ENCODE results near the gene PXDN. TPM values are rescaled to one million over a fixed set of nuclear protein-coding genes. Genes with fewer than 3 reads are reported as not detected.
"Not testable (repeated sequence)": the region's sequence is repeated elsewhere in the genome, so short reads cannot be mapped to it uniquely, and the experiment has no call there.

The PXDN gene
- total and polyA plus RNA-seq, 2 of the 4 experiments (the other 2 are of a cell fraction), result 153 to 332 TPM

GRCh38 chr2:1780693-1781092, 36.4 kb upstream of the PXDN start:
- no peaks in the 10 kb centered on the region for H3K79me1 ChIP-seq (ENCODE audit: low read depth in 1 of 2, low read length in 2 of 2)
- no peak overlapping the region for H2BK20ac ChIP-seq (ENCODE audit: low read depth, low read length)
- no peaks in the 10 kb centered on the region for H3K36me3 ChIP-seq (ENCODE audit: control insufficient read depth, insufficient read depth, low read length)
- POLR2A ChIA-PET (ENCODE audit: unreplicated experiment), result no interaction called here
- no peak overlapping the region for H2BK15ac ChIP-seq (ENCODE audit: low read depth, low read length)
- no peaks in the 10 kb centered on the region for H3K9me1 ChIP-seq (ENCODE audit: insufficient read depth, low read length)
- peak overlapping the region; percentile 46 for H2AK9ac ChIP-seq (replicated peaks; ENCODE audit: low read depth, low read length, poor library complexity)
- no peak overlapping the region for H4K8ac ChIP-seq (ENCODE audit: low read depth in 2 of 2, low read length in 2 of 2)
- no peaks in the 10 kb centered on the region; the same call in none of the 2 replicates for H3K27me3 ChIP-seq (ENCODE audit: control insufficient read depth, insufficient read depth, low read length)
- H3K56ac ChIP-seq (ENCODE audit: extremely low read depth, insufficient read depth, low read length), result no peak overlapping the region
- dilution Hi-C loops (cut with HindIII; ENCODE audit: low sequenced_read_pairs, unreplicated experiment), result no loop called here
- CTCF ChIA-PET, result interaction anchor here (1.5 kb wide), 1 partner anchor 9 kb away, joined by 7 read pairs; no protein-coding TSS in a partner anchor
- H3K9me3 ChIP-seq (ENCODE audit: control insufficient read depth, insufficient read depth, low read length), result no peaks in the 10 kb centered on the region
- H3K14ac ChIP-seq (replicated peaks; ENCODE audit: low read depth, low read length), result no peak overlapping the region; the same call in 1 of the 2 replicates
- ATAC-seq (ENCODE audit: low read depth), result no peak
- H3K27ac ChIP-seq (ENCODE audit: insufficient read depth, low read length), result no peak overlapping the region
- TF ChIP-seq MXI1 (IDR thresholded peaks at IDR 0.05; ENCODE audit: borderline replicate concordance, low read depth, low read length) (no peak), USF2 (IDR thresholded peaks at IDR 0.05; ENCODE audit: low read depth, low read length) (no peak), MAFK (IDR thresholded peaks at IDR 0.05; ENCODE audit: low read depth, low read length) (no peak), NFE2L2 (IDR thresholded peaks at IDR 0.05; ENCODE audit: low read depth, low read length) (no peak), RAD21 (IDR thresholded peaks at IDR 0.05; ENCODE audit: low read length) (no peak), FOS (IDR thresholded peaks at IDR 0.05; ENCODE audit: low read depth, low read length) (no peak), RCOR1 (IDR thresholded peaks at IDR 0.05; ENCODE audit: insufficient replicate concordance, low read length) (no peak)
- TF ChIP-seq, protein P1, sequence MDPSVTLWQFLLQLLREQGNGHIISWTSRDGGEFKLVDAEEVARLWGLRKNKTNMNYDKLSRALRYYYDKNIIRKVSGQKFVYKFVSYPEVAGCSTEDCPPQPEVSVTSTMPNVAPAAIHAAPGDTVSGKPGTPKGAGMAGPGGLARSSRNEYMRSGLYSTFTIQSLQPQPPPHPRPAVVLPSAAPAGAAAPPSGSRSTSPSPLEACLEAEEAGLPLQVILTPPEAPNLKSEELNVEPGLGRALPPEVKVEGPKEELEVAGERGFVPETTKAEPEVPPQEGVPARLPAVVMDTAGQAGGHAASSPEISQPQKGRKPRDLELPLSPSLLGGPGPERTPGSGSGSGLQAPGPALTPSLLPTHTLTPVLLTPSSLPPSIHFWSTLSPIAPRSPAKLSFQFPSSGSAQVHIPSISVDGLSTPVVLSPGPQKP (IDR thresholded peaks at IDR 0.05; ENCODE audit: borderline replicate concordance, low read depth, low read length), result no peak
- BruUV-seq (replicated peaks), result no TSS peak
- no peaks in the 10 kb centered on the region for H3K4me1 ChIP-seq (ENCODE audit: control insufficient read depth, insufficient read depth, low read length)
- DNase-seq, result no peak
- H4K5ac ChIP-seq (ENCODE audit: low read depth, low read length), result no peak overlapping the region
- no peak overlapping the region for H2BK5ac ChIP-seq (ENCODE audit: low read depth, low read length, poor library complexity, severe bottlenecking)
- no peak overlapping the region; the same call in 1 of the 2 replicates for H3K4ac ChIP-seq (ENCODE audit: low read depth, low read length)
- intact Hi-C loops (cut with micrococcal nuclease), result no loop called here
- no peak overlapping the region for H3K18ac ChIP-seq (ENCODE audit: low read depth, low read length)
- no peak overlapping the region for H3K9ac ChIP-seq (ENCODE audit: low read depth, low read length)
- H3K23ac ChIP-seq (ENCODE audit: low read depth, low read length), result no peak overlapping the region
- no peak overlapping the region for H2AFZ ChIP-seq (replicated peaks; ENCODE audit: low read length, poor library complexity)
- WGBS, 2 experiments (ENCODE audit: extremely low coverage in 2 of 2, insufficient read length in 1 of 2), result no CpG with 5 or more reads among the region's 2 CpGs
- 0 out of 2 replicates have a peak overlapping the region, but pooled peaks have one; percentile 3 for H2BK120ac ChIP-seq (ENCODE audit: low read depth, low read length)
- H3K4me2 ChIP-seq (ENCODE audit: low read depth, low read length), result no peak overlapping the region
- H4K91ac ChIP-seq (ENCODE audit: insufficient read depth, low read depth, low read length), result no peak overlapping the region
- no peak overlapping the region for H2AK5ac ChIP-seq (ENCODE audit: low read depth, low read length)
- in situ Hi-C loops (cut with MboI; ENCODE audit: low sequenced_read_pairs), result no loop called here
- H3K4me3 ChIP-seq (ENCODE audit: insufficient read depth, low read depth, low read length), result no peak overlapping the region
- H4K20me1 ChIP-seq (ENCODE audit: insufficient read depth, low read length), result no peaks in the 10 kb centered on the region

DNA sequence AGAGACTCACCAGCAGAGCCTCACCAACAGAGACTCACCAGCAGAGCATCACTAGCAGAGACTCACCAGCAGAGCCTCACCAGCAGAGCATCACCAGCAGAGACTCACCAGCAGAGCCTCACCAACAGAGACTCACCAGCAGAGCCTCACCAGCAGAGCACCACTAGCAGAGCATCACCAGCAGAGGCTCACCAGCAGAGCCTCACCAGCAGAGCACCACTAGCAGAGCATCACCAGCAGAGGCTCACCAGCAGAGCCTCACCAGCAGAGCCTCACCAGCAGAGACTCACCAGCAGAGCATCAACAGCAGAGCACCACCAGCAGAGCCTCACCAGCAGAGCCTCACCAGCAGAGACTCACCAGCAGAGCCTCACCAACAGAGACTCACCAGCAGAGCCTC, 35.7 kb upstream of the PXDN start:
- ATAC-seq (ENCODE audit: low read depth); H3K18ac ChIP-seq (ENCODE audit: low read depth, low read length); H3K23ac ChIP-seq (ENCODE audit: low read depth, low read length); H3K9me1 ChIP-seq (ENCODE audit: insufficient read depth, low read length); H2AFZ ChIP-seq (replicated peaks; ENCODE audit: low read length, poor library complexity); intact Hi-C loops (cut with micrococcal nuclease); H3K79me1 ChIP-seq (ENCODE audit: low read depth in 1 of 2, low read length in 2 of 2); BruUV-seq (replicated peaks); H2BK20ac ChIP-seq (ENCODE audit: low read depth, low read length); CTCF ChIA-PET; H3K9ac ChIP-seq (ENCODE audit: low read depth, low read length); H2BK5ac ChIP-seq (ENCODE audit: low read depth, low read length, poor library complexity, severe bottlenecking); H3K9me3 ChIP-seq (ENCODE audit: control insufficient read depth, insufficient read depth, low read length); in situ Hi-C loops (cut with MboI; ENCODE audit: low sequenced_read_pairs); dilution Hi-C loops (cut with HindIII; ENCODE audit: low sequenced_read_pairs, unreplicated experiment); H2BK120ac ChIP-seq (ENCODE audit: low read depth, low read length); H4K20me1 ChIP-seq (ENCODE audit: insufficient read depth, low read length); H2AK5ac ChIP-seq (ENCODE audit: low read depth, low read length); H3K27ac ChIP-seq (ENCODE audit: insufficient read depth, low read length); H3K4ac ChIP-seq (ENCODE audit: low read depth, low read length); H3K36me3 ChIP-seq (ENCODE audit: control insufficient read depth, insufficient read depth, low read length); H3K27me3 ChIP-seq (ENCODE audit: control insufficient read depth, insufficient read depth, low read length); H4K8ac ChIP-seq (ENCODE audit: low read depth in 2 of 2, low read length in 2 of 2); H2BK15ac ChIP-seq (ENCODE audit: low read depth, low read length); H3K4me1 ChIP-seq (ENCODE audit: control insufficient read depth, insufficient read depth, low read length); H3K4me3 ChIP-seq (ENCODE audit: insufficient read depth, low read depth, low read length); H3K4me2 ChIP-seq (ENCODE audit: low read depth, low read length); DNase-seq; H4K5ac ChIP-seq (ENCODE audit: low read depth, low read length); H3K56ac ChIP-seq (ENCODE audit: extremely low read depth, insufficient read depth, low read length); H4K91ac ChIP-seq (ENCODE audit: insufficient read depth, low read depth, low read length); H2AK9ac ChIP-seq (replicated peaks; ENCODE audit: low read depth, low read length, poor library complexity); POLR2A ChIA-PET (ENCODE audit: unreplicated experiment); H3K14ac ChIP-seq (replicated peaks; ENCODE audit: low read depth, low read length): not testable (repeated sequence)
